AG09319 (cell line): ENCODE measurements around the gene FANCE.

Experiments used
- DNase-seq: peaks from one replicate; pipeline ENCODE4 v3.0.0-alpha.2; 2010; ENCODE audit warnings: low read depth; ENCODE audit errors: extremely low read depth
- TF ChIP-seq, protein P1 (sequence below): IDR thresholded peaks from 2 replicates; pipeline ENCODE4 v1.5.1; 2011; ENCODE audit warnings: low read depth, mild to moderate bottlenecking, inconsistent platforms, low read length, moderate library complexity

Gene FANCE

DNA sequence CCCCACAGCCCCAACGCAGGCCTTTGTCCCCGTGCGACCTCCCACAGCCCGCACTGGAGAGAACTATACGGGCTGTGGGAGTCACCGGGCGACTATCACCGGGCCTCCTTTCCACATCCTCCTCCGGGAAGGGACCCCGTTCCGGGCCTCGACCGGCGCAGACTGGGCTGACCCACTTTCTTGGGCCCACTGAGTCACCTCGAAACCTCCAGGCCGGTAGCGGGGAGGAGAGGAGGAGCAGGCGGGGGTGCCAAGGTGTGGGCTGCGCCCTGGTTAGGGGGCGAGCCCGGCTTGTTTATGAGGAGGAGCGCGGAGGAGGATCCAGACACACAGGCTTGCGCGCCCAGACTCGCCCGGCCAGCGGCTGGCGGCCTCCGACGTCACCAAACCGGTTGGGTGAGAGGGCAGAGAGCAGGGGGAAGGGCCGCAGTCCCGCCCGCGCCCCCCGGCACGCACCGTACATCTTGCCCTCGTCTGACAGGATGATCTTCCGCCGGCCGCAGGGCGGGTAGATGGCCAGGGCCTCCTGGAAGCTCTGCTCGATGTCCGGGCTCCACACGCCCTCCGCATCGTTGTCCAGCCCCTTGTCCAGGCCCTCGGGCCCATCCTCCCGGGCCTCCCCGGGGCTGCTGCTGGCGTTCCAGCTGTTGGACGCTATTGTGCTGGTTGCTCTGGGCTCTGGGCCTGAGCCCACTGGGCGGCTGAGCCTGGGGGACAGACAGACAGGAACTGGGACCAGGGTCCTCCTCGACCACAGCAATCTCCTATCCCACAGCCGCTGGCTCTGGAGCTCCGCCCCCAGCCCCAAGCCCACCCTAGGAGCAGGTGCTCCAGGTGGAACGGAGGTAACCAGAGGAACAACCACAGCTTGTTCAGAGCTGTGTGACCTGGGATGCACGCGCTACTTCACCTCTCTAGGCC is 34.1 kb downstream of the FANCE start:
- TF ChIP-seq, protein P1, sequence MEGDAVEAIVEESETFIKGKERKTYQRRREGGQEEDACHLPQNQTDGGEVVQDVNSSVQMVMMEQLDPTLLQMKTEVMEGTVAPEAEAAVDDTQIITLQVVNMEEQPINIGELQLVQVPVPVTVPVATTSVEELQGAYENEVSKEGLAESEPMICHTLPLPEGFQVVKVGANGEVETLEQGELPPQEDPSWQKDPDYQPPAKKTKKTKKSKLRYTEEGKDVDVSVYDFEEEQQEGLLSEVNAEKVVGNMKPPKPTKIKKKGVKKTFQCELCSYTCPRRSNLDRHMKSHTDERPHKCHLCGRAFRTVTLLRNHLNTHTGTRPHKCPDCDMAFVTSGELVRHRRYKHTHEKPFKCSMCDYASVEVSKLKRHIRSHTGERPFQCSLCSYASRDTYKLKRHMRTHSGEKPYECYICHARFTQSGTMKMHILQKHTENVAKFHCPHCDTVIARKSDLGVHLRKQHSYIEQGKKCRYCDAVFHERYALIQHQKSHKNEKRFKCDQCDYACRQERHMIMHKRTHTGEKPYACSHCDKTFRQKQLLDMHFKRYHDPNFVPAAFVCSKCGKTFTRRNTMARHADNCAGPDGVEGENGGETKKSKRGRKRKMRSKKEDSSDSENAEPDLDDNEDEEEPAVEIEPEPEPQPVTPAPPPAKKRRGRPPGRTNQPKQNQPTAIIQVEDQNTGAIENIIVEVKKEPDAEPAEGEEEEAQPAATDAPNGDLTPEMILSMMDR = no peak
- DNase-seq = no peak

DNA sequence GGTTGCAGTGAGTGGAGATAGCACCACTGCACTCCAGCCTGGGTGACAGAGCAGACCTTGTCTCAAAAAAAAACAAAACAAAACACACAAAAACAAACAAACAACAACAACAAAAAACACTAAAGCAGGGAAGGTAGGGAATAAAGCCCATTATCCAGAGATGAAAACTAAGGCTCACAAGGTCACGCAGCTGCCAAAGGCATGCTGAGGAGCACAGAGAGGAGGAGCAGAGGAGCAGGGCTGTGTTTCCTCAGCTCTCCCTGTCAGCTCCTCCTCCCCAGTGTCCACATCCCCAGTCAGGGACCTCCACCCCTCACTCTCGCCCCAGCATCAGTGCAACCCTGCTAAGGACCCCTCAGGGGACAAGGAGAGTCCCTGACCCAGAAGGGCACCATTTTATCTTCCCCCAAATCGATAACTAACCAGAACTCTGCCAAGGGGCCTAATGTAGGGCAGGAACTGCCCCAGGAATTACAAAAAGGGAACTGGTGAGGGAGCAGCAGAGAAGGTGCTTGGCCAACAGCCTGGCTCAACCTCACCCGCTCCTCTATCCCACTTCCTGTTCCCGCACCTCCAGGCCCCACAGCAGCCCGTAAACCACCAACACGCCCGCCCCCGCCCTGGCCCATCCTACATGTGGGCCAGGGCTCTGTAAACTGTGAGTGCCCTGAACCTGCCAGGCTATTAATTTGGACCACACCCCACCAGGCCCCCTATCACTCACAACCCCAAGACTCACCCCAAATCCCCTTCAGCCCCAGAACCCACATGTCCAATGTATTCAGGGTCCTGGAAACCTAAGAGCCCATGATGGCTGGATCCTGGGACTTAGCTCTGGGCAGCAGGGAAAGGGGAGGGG is 35.7 kb downstream of the FANCE start:
- DNase-seq = no peak

GRCh38 chr6:35488517-35488862 is 36.4 kb downstream of the FANCE start:
- no peak for DNase-seq
- TF ChIP-seq, protein P1 = no peak

More for the DNA sequence above, 35.7 kb downstream of the FANCE start:
- TF ChIP-seq, protein P1 = no peak

DNA sequence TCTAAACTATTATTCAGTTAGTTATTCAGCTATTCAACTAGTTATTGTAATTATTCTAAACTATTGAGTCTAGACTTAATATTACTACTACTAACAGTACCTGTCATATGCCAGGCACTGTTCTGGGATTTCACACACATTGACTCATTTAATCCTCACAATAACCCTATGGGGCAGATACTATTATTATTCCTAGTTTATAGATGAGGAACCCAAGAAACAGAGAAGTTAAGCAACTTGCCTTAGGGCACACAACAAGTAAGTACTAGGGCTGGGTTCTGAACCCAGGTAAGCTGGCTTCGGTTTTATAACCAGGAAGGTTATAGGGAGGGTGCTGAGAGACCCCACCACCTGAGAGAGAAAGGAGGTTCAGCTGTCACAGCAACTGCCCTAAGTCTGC is 36.9 kb downstream of the FANCE start:
- no peak for DNase-seq
- TF ChIP-seq, protein P1 = no peak

GRCh38 chr6:35489995-35490791 is 38.1 kb downstream of the FANCE start:
- TF ChIP-seq, protein P1 = no peak
- peak; percentile 46 for DNase-seq

DNA sequence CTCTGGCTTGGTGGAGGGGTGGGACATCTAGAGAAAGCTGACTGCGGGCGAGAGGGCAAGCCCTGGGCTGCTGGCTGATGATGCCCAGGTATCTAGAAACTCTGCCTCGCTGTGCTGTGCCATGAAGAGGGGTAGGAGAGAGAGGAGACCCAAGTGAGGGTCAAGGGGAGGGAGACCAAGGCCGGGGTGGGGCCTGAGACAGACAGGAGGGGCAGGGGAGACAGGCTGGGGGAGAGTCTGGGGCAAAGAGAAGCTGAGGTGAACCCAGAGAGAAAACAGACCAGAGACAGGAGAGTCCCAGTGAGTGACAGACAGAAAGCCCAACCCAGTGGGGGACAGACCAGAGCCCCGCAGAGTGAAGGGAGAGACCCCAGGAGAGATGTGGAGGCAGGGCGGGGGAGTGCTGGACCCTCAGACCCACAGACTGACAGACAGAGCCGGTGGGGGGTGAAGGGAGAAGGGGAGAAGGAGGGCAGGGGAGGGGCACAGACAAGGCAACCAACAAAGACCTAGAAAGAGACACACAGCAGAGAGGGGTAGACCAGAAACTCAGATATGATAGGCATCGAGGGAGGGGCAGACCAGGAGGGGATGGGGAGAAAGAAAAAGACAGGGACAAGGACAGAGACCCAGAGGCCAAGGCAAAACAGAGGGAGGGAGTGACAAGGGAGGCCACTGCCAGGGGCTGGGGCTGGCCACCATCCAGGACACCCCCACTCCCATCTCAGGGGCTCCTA is 38.9 kb downstream of the FANCE start:
- DNase-seq = no peak
- TF ChIP-seq, protein P1 = no peak
